Measurements from ENCODE around the gene AKAP9. TPM values are rescaled to one million over a fixed set of nuclear protein-coding genes. Genes with fewer than 3 reads are reported as not detected.
A peak's percentile ranks its signal among the peaks of the same experiment; 100 is the strongest.

The AKAP9 gene
- total and polyA plus RNA-seq, 9 of the 15 experiments (the other 6 are each of a cell fraction or from before 2014, with no cell fraction given) = 25.5 to 80.9 (median 46.3) TPM

DNA sequence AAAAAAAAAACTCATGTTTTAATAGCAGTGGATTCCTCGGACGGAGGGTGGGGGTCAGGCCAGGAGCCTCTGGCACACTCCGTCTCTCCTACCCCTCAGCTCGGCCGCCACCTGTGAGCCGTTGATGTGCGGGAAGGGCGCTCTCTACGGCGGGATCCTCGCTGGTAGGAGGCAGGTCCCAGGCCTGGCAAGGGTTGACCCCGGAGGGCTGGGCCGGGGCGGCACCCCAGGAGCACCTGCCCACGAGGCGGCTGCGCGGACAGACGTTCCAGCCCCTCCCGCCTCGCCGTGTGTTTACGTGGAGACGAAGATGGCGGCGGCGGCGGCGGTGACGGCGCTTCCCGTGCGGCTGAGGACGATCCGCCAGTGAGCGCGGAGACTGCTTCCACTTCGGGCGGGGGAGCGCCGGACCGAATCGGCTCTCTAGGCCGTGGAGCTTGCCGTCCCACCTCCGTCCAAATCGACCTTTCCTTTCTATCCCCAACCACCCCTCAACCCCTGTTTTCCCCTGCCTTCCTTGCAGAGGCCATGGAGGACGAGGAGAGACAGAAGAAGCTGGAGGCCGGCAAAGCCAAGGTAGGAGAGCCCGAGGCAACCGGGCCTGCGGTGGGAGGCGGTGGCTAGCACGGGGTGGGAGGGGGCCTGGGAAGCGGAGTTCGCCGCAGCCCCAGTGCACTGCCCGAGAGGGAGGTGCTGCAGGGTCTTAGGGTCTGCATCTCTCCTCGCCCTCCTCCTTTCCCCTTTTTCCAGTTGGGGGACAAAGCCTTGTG lies at the start of gene AKAP9 (continued):
- TF ChIP-seq, protein P1, sequence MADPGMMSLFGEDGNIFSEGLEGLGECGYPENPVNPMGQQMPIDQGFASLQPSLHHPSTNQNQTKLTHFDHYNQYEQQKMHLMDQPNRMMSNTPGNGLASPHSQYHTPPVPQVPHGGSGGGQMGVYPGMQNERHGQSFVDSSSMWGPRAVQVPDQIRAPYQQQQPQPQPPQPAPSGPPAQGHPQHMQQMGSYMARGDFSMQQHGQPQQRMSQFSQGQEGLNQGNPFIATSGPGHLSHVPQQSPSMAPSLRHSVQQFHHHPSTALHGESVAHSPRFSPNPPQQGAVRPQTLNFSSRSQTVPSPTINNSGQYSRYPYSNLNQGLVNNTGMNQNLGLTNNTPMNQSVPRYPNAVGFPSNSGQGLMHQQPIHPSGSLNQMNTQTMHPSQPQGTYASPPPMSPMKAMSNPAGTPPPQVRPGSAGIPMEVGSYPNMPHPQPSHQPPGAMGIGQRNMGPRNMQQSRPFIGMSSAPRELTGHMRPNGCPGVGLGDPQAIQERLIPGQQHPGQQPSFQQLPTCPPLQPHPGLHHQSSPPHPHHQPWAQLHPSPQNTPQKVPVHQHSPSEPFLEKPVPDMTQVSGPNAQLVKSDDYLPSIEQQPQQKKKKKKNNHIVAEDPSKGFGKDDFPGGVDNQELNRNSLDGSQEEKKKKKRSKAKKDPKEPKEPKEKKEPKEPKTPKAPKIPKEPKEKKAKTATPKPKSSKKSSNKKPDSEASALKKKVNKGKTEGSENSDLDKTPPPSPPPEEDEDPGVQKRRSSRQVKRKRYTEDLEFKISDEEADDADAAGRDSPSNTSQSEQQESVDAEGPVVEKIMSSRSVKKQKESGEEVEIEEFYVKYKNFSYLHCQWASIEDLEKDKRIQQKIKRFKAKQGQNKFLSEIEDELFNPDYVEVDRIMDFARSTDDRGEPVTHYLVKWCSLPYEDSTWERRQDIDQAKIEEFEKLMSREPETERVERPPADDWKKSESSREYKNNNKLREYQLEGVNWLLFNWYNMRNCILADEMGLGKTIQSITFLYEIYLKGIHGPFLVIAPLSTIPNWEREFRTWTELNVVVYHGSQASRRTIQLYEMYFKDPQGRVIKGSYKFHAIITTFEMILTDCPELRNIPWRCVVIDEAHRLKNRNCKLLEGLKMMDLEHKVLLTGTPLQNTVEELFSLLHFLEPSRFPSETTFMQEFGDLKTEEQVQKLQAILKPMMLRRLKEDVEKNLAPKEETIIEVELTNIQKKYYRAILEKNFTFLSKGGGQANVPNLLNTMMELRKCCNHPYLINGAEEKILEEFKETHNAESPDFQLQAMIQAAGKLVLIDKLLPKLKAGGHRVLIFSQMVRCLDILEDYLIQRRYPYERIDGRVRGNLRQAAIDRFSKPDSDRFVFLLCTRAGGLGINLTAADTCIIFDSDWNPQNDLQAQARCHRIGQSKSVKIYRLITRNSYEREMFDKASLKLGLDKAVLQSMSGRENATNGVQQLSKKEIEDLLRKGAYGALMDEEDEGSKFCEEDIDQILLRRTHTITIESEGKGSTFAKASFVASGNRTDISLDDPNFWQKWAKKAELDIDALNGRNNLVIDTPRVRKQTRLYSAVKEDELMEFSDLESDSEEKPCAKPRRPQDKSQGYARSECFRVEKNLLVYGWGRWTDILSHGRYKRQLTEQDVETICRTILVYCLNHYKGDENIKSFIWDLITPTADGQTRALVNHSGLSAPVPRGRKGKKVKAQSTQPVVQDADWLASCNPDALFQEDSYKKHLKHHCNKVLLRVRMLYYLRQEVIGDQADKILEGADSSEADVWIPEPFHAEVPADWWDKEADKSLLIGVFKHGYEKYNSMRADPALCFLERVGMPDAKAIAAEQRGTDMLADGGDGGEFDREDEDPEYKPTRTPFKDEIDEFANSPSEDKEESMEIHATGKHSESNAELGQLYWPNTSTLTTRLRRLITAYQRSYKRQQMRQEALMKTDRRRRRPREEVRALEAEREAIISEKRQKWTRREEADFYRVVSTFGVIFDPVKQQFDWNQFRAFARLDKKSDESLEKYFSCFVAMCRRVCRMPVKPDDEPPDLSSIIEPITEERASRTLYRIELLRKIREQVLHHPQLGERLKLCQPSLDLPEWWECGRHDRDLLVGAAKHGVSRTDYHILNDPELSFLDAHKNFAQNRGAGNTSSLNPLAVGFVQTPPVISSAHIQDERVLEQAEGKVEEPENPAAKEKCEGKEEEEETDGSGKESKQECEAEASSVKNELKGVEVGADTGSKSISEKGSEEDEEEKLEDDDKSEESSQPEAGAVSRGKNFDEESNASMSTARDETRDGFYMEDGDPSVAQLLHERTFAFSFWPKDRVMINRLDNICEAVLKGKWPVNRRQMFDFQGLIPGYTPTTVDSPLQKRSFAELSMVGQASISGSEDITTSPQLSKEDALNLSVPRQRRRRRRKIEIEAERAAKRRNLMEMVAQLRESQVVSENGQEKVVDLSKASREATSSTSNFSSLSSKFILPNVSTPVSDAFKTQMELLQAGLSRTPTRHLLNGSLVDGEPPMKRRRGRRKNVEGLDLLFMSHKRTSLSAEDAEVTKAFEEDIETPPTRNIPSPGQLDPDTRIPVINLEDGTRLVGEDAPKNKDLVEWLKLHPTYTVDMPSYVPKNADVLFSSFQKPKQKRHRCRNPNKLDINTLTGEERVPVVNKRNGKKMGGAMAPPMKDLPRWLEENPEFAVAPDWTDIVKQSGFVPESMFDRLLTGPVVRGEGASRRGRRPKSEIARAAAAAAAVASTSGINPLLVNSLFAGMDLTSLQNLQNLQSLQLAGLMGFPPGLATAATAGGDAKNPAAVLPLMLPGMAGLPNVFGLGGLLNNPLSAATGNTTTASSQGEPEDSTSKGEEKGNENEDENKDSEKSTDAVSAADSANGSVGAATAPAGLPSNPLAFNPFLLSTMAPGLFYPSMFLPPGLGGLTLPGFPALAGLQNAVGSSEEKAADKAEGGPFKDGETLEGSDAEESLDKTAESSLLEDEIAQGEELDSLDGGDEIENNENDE (IDR thresholded peaks at IDR 0.05; ENCODE audit: low read depth, low read length) = no peak
- TF ChIP-seq HDAC8 (tag; IDR thresholded peaks at IDR 0.05) = no peak
- no peak for TF ChIP-seq ZNF778 (CRISPR knock-in tag; IDR thresholded peaks at IDR 0.05)
- TF ChIP-seq RAD21 (CRISPR knock-in tag; conservative IDR thresholded peaks at IDR 0.05 in 1 of 2, IDR thresholded peaks at IDR 0.05 in 1 of 2) = no peak; a peak in 1 of 4 replicates
- TF ChIP-seq PHF21A (IDR thresholded peaks at IDR 0.05; ENCODE audit: borderline replicate concordance, low read depth) = no peak; the same call in 1 of the 2 replicates
- no peak for TF ChIP-seq SMC3 (conservative IDR thresholded peaks at IDR 0.05; ENCODE audit: insufficient read depth, low read depth, low read length)
- TF ChIP-seq FOXP1 (CRISPR knock-in tag; IDR thresholded peaks at IDR 0.05) = peak; percentile 98
- TF ChIP-seq, protein P2, sequence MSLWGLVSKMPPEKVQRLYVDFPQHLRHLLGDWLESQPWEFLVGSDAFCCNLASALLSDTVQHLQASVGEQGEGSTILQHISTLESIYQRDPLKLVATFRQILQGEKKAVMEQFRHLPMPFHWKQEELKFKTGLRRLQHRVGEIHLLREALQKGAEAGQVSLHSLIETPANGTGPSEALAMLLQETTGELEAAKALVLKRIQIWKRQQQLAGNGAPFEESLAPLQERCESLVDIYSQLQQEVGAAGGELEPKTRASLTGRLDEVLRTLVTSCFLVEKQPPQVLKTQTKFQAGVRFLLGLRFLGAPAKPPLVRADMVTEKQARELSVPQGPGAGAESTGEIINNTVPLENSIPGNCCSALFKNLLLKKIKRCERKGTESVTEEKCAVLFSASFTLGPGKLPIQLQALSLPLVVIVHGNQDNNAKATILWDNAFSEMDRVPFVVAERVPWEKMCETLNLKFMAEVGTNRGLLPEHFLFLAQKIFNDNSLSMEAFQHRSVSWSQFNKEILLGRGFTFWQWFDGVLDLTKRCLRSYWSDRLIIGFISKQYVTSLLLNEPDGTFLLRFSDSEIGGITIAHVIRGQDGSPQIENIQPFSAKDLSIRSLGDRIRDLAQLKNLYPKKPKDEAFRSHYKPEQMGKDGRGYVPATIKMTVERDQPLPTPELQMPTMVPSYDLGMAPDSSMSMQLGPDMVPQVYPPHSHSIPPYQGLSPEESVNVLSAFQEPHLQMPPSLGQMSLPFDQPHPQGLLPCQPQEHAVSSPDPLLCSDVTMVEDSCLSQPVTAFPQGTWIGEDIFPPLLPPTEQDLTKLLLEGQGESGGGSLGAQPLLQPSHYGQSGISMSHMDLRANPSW (CRISPR knock-in tag; IDR thresholded peaks at IDR 0.05) = peak; percentile 66; the same call in 1 of the 2 replicates
- TF ChIP-seq SMARCC2 (IDR thresholded peaks at IDR 0.05; ENCODE audit: low read depth) = no peak
- TF ChIP-seq ILF3 (IDR thresholded peaks at IDR 0.05; ENCODE audit: borderline replicate concordance) = no peak
- TF ChIP-seq HSF4 (CRISPR knock-in tag; IDR thresholded peaks at IDR 0.05; ENCODE audit: borderline replicate concordance) = no peak
- TF ChIP-seq POLR3A (IDR thresholded peaks at IDR 0.05; ENCODE audit: borderline replicate concordance, extremely low read depth, insufficient read depth, insufficient read length) = no peak
- TF ChIP-seq GATAD2B (IDR thresholded peaks at IDR 0.05; ENCODE audit: borderline replicate concordance) = no peak
